Astrocyte (in vitro differentiated cells and primary cell): ENCODE results near the gene GPRIN1.

Experiments
- CTCF ChIP-seq: IDR thresholded peaks from 2 replicates; pipeline ENCODE4 v1.5.1; 2011; ENCODE audit warnings: low read depth, mild to moderate bottlenecking, inconsistent platforms, low read length, moderate library complexity; ENCODE audit not compliant: insufficient read depth
- EZH2 ChIP-seq: IDR thresholded peaks from 2 replicates; pipeline ENCODE4 v1.6.1; 2012; ENCODE audit warnings: mild to moderate bottlenecking, low read length, inconsistent platforms; ENCODE audit not compliant: insufficient read depth

- TF ChIP-seq CTCF: no peak
- no peak for TF ChIP-seq EZH2
Measured at GRCh38 chr5:176590035-176590717, 19.8 kb downstream of the GPRIN1 start.
